GM19467 (cell line): ENCODE data around the gene ERMARD.
A peak's percentile ranks its signal among the peaks of the same experiment; 100 is the strongest.

Experiments
- ATAC-seq: cut with Tn5 transposase; IDR thresholded peaks from one replicate; pipeline ENCODE4 v1.9.1; 2021; ENCODE audit warnings: mild to moderate bottlenecking, moderate library complexity; ENCODE audit not compliant: unreplicated experiment

ERMARD gene

DNA sequence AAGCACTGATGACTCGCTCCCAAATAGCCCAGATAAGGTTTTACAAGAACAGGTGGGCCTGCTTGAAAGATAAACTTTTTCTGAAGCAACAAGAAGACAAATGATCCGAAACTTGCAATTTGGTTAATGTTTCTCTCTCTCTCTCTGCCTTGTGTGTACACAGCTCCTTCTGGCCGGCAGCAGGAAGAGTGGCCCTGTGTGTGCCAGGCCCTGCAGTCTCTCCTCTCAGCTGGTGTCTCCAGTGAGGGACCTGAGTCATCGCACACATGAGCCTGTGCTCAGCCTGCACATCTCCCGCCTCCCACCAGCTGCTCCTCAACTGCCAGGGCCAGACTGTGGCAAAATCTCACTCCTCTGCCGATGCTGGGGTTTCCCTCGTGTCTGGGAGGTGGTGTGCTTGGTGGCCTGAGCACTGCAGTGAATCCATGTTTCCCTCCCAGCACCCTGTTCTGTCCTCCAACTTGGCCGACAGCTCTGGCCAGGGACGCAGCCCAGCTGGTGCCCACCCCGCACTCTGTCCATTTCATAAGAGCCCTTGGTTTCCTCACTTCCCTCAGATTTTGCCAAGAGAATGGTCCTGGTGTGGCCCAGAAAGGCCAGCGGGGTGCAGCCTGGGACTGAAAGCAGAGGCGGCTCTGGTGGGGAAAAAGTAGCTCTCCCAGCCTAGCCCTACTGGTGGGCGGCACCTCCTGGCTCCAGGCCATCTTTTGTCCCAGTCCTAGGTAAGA, 49.4 kb downstream of the ERMARD start:
- peak; percentile 54 for ATAC-seq

GRCh38 chr6:169801396-169802160, 50.2 kb downstream of the ERMARD start:
- ATAC-seq: no peak

- no peak for ATAC-seq
Measured at GRCh38 chr6:169802790-169803189, 51.4 kb downstream of the ERMARD start.

GRCh38 chr6:169803271-169803811, 51.9 kb downstream of the ERMARD start:
- ATAC-seq: peak; percentile 38

DNA sequence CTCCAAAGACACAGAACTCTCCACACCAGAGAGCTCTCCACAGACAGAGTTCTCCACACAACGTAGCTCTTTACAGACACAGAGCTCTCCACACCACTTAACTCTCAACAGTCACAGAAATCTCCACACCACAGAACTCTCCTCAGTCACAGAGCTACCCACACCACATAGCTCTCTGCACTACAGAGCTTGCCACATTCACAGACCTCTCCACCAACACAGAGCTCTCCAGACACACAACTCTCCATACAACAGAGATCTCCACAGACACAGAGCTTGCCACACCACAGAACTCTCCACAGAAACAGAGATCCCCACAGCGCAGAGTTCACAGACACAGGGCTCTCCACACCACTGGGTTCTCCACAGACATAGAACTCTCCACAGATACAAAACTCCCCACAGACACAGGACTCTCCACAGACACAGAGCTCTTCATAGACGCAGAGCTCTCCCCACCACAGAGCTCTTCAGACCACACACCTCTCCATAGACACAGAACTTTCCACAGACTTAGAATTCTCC, 52.5 kb downstream of the ERMARD start:
- no peak for ATAC-seq

- ATAC-seq: no peak
Measured at GRCh38 chr6:169804427-169804826, 53.0 kb downstream of the ERMARD start.

GRCh38 chr6:169805242-169805838, 53.9 kb downstream of the ERMARD start:
- ATAC-seq: no peak

GRCh38 chr6:169806701-169807100, 55.3 kb downstream of the ERMARD start:
- no peak for ATAC-seq

DNA sequence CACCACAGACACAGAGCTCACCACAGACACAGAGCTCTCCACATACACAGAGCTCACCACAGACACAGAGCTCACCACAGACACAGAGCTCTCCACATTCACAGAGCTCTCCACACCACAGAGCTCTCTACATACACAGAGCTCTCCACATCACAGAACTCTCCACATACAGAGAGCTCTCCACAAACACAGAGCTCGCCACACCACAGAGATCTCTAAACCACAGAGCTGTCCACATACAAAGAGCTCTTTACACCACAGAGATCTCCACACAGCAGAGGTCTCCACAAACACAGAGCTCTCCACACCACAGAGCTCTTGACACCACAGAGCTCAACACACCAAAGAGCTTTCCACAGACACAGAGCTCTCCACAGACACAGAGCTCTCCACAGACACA, 55.8 kb downstream of the ERMARD start:
- no peak for ATAC-seq

DNA sequence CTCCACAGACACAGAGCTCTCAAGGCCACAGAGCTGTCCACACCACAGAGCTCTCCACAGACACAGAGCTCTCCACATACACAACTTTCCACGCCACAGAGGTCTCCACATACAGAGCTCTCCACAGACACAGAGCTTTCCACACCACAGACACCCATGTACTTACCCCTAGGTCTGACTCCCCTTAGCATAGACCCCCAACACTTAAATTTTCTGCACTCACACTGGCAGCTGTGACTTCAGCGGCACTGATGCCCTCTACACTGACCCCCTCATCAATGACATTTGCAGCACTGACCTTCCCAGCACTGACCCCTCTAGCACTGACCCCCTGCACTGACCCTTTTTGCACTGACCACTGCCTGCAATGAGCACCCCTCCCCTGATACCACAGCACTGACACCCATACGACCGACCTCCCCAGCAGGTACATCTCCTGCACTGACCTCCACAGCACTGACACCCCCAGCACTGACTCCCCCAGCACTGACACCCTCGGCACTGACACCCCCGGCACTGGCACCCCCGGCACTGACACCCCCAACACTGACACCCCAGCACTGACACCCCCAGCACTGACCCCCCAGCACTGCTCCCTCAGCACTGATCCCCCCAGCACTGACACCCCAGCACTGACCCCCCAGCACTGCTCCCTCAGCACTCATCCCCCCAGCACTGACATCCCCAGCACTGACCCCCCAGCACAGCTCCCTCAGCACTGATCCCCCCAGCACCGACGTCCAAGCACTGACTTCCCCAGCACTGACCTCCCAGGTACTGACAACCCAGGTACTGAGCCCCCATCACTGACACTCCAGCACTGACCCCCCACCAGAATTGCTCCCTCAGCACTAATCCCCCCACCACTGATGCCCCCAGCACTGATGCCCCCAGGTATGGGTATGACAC, 56.5 kb downstream of the ERMARD start:
- no peak for ATAC-seq

DNA sequence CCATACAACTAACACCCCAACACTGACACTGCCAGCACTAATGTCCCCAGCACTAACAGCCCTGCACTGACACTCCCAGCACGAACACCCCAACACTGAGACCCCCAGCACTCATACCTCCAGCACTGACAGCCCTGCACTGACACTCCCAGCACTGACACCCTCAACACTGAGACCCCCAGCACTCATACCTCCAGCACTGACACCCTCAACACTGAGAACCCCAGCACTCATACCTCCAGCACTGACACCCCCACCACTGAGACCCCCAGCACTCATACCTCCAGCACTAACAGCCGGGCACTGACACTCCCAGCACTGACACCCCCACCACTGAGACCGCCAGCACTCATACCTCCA, 57.2 kb downstream of the ERMARD start:
- no peak for ATAC-seq

GRCh38 chr6:169809386-169809785, 58.0 kb downstream of the ERMARD start:
- ATAC-seq: no peak

DNA sequence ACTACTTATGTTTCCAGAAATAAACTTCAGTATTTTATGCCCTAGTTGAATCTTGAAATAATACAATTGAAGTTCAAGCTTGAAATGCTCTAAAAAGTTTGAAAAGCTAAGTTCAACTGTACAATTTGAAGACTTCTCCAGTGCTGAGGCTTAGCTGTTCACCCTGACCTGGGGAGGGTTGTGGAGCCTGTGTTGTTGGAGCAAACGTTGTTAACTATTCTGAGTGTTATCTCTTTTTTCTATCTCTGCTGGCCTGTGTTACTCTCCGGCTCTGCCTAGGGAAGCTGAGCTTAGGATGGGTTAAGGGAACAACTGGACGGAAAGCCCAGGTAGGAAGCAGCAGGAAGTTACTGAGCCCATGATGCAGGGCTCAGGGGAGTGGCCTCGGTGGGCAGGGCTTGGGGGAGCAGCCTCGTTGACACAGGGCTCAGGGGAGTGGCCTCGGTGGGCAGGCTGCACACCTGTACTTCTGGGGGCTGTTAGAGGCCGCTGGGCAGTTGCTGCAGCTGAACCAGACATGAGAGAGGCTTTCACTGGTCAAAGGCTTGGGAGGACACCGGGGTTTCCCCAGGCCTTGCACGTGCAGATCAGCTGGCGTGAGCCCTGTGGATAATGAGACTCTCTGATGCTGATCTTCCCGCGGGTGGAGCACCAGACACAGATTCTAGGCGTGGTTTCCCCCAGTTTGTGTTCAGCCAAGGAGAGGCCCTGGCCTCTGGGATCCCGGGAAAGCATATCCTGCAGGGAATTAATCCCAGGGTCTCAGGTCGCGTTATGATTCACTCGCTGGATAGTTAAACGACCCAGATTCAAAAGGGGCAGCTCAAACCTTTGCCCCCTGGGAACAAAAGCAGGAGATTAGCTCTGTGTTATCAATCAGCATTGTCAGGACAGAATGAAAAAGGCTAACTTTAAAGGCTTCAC, 58.9 kb downstream of the ERMARD start:
- no peak for ATAC-seq

- ATAC-seq: no peak
Measured at GRCh38 chr6:169811072-169811471, 59.6 kb downstream of the ERMARD start.

DNA sequence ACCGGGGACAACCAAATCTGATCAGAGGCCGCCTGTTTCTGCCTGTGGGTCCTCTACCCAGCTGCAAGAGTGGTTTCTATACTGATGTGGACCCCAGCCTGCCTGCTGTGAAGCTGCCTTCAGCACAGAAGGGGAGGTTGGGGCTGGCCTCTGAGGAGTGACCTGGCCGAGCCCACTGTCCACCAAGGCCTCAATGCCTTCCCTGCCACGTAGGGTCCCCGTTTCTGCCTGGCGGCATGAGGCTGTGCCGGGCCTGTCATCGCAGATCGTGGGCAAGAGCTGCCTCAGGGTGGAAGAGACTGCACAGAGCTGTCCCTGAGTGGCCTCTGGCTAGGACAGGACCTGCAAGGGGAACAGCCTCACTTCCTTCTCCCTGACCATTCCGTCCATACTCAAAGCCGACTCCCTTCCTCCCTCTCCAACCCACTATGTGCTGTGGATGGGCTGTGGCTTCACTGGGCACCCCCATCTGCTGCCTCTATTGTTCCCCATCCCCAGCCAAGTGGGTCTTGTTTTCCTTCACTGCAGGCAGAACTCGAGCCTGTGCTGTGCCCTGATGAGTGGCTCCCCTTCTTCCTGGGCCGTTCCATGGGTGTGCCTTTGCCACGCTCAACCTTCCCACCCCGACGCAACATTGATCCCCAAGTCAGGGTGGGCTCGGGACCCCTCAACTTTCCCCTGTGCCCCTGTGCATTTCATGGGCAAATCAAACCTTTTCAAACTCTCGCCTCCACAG, 60.3 kb downstream of the ERMARD start:
- no peak for ATAC-seq

DNA sequence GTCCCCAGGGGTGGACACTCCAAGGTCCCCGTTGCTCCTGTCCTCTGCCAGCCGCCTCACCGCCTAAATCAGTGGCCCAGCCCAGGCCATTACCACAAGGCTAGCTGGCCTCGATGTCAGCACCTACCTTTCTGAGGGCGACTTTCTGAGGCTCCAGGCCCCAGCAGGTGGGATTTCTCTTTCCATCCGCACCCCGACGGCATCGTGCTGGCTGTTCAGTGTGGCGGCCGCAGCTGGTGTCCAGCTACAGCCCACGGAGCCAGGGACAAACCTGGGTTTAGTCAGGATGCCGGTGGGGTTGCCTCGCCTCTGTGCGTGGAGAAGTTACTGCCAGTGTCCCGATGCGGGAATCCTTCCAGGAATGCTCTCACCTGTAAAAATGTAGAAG, 60.8 kb downstream of the ERMARD start:
- no peak for ATAC-seq

DNA sequence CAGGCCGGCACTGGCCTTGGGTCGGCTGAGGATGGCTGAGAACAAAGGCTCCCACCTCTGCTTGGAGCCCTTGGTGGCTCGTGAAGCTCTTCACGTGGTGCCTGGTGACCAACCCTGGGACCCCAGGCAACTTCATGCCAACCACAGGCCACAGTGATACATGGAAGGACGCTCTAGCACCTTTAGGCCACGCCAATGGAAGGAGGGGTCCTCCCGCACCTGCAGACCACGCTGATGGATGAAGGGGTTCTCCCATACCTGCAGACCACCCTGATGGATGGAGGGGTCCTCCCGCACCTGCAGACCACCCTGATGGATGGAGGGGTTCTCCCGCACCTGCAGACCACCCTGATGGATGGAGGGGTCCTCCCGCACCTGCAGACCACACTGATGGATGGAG, 62.5 kb downstream of the ERMARD start:
- ATAC-seq: no peak

GRCh38 chr6:169816054-169816453, 64.6 kb downstream of the ERMARD start:
- no peak for ATAC-seq

DNA sequence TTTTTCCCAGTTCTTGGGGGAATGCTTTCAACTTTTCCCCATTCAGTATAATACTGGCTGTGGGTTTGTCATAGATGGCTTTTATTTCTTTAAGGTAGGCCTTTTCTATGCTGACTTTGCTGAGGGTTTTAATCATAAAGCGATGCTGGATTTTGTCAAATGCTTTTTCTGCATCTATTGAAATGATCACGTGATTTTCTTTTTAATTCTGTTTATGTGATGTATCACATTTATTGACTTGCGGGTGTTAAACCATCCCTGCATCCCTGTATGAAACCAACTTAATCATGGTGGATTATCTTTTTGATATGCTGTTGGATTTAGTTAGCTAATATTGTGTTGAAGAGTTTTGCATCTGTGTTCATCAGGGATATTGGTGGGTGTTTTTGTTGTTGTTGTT, 65.6 kb downstream of the ERMARD start:
- no peak for ATAC-seq
